GM18507 (cell line): ENCODE results near the gene ZNF565.
"Not testable (repeated sequence)": the region's sequence is repeated elsewhere in the genome, so short reads cannot be mapped to it uniquely, and the experiment has no call there.

Experiments used
- DNase-seq: peaks from one replicate; pipeline ENCODE4 v3.0.0; 2011; ENCODE audit warnings: low read depth; ENCODE audit not compliant: insufficient read length; ENCODE audit errors: extremely low spot score
- FAIRE-seq: peaks from 2 replicates; lab custom pipeline; 2011; peaks lifted over from hg19 to GRCh38; lab: Jason Lieb, UNC

The ZNF565 gene

DNA sequence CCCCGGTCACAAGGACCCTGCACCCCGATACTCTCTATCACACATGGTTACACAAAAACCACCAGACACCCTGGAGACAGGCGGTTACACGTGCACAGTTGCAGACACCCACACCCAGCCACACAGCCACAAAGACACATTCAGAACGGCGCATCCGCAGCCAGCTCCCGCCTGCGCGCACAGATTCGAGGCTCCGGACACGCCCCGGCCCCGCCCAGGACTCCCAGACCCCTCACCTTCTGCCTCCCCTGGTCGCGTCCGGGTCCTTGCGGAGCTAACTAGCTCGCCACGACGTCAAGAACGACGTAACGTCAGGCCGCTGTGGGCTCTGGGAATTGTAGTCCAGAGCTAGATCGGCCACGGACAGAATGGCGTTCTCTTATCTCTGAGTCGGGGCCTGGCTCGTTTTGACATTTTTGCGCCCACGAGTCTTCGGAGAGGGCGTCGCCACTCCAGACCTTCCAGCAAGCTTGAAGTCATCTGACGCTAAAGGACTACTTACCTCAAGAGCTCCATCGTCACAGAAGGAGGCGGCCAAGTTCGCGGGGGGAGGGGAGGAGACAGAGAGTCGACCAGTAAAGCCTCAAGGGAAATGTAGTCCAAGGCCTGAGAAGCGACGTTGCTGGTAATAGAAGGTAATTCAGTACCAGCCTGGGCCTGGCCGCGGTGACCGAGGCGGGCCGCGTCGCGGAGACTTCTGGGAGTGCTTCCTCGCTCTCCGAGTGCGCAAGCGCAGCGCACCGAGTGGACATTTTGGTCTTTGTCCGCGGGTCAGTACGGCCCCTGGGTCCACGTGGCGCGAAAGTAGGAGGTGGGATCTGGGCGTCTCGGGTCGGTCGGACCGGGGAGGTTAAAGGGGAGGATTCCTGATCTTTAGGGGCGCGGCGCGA, at the start of gene ZNF565, which contains the start of gene ZNF146:
Gene ZNF565, minus strand, starts transcription at position 280 of the 890 bp plus-strand sequence. CDS start 12,680 bp downstream, outside the sequence.
Gene ZNF146, plus strand, starts transcription at position 721 of the 890 bp plus-strand sequence. CDS start 21,335 bp downstream, outside the sequence.
- peak; percentile 96 for FAIRE-seq
- DNase-seq: peak; percentile 89

DNA sequence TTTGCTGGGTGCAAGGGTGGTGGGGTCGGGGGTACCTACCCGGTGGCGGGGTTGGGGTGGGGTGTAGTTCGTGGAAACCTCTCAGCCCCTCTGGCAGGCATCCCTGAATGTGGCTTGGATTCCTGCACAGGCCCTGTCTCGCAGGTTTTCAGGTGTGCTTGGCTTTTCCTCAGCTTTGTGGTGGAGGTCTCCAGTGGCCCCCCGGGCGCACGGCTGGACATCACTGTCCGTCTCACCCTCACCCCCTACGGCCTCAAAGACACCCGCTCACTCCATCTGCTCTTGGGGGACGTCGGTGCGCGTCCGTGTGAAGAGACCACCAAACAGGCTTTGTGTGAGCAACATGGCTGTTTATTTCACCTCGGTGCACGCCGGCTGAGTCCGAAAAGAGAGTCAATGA, 44.7 kb upstream of the ZNF565 start:
- FAIRE-seq (no peak), DNase-seq (no peak)

DNA sequence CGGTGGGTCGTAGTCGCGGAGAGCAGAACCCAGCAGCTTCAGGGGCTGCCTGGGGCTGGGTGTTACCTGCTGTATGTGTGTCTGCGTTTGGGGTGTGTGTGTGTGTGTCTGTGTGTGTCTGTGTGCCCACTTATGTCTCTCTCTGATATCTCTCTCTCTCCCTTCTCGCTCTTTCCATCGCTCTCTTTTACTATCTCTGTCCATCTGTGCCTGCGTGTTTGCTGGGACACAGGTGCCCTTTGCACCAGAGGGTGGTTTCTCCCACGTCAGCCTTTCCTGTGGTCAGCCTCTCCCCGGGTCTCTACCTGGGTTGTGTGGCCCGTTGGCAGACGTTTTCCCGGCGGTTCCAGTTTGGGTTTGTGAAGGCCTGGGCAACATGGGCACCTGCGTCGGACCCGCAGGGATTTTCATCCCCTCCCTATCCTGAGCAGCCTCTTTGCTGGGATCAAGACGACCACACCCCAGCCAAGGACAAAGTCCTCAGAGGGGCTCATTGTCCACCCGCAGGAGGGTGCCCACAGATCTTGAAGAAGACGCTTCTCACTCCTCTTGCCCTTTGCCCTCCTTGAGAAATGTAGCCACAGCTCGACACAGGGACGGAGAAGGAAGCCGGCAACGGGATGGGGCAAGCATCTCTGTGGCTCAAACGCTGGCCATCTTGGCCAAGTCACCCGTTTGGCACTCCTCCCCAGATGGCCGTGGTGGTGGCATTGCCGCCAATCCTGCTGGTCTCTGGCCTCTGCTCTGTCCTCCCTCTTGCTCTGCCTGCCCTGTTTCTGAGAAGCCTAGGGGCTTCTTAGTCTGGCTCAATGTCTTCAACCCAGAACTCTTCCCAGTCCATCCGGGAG, 43.8 kb upstream of the ZNF565 start:
- DNase-seq (no peak), FAIRE-seq (no peak)

DNA sequence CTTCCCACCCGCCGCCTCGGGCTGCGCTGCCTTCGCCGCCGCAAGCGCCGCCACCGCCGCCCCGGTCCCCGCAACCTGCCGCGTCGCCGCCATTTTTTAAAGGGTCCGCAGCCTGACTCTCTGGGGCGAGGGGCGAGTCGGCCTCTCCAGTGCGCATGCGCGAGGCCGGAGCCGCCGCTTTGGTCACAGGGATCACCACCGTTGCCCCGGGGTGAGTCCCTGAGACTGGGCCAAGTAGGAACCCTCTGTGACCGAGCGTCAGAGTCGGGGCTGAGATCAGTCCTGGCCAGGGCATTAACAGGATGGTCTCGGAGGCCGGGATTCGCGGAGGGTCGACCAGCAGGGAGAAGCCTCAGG, 43.0 kb upstream of the ZNF565 start:
- FAIRE-seq: no peak

DNA sequence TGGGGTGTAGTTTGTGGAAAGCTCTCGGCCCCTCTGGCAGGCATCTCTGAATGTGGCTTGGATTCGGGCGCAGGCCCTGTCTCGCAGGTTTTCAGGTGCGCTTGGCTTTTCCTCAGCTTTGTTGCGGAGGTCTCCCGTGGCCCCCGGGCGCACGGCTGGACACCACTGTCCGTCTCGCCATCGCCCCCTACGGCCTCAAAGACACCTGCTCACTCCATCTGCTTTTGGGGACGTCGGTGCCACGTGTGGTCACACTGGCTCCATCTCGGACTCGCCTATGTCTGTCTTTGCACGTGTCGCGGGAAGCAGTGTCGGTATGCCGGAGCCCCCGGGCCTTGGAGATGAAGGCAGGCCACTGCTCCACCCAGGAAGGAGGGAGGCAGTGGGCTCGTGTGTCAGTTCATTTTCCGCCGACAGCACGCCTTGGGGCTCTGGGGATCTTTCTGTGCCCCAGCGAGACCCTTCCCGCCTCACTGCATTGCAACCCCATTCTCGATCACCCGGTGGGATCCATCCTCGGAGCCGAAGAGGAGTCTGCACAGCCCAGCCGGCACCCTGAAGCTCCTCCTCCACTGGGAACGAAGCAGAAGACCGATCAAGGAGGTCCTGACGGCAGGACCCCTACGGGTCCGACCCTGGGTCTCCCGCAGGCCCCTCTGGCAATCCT, 42.5 kb upstream of the ZNF565 start:
- no peak for DNase-seq

More for the DNA sequence above, 43.0 kb upstream of the ZNF565 start:
- DNase-seq: no peak

DNA sequence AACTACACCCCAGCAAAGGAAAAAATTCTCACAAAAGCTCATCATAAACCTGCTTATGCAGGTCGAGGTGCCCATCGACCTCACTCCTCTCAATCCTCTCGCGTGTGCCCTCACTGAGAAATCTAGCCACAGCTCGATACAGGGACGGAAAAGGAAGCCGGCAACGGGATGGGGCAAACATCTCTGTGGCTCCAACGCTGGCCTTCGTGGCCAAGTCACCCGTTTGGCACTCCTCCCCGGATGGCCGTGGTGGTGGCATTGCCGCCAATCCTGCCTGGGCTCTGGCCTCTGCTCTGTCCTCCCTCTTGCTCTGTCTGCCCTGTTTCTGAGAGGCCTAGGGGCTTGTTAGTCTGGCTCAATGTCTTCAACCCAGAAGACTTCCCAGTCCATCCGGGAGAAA, 41.6 kb upstream of the ZNF565 start:
- no peak for DNase-seq
- FAIRE-seq: no peak

More for the DNA sequence above, 42.5 kb upstream of the ZNF565 start:
- no peak for FAIRE-seq

DNA sequence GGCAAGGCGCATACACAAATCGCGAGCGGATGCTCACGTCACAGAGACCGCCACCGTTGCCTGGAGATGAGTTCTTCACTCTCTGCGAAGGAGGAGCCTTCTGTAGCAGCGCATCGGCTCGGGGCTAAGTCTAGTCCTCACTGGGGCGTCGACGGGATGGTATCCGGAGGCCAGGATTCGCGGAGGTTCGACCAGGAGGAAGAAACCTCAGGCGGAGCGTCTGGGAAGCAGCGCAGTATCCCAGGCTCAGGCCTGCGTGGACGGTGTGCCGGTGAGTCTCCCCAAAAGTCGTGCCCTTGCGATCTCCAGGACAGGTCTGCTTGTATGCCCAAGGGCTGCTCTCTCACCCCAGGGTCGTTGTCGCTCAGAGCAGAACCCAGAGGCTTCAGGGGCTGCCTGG, 40.9 kb upstream of the ZNF565 start:
- DNase-seq (no peak), FAIRE-seq (no peak)

DNA sequence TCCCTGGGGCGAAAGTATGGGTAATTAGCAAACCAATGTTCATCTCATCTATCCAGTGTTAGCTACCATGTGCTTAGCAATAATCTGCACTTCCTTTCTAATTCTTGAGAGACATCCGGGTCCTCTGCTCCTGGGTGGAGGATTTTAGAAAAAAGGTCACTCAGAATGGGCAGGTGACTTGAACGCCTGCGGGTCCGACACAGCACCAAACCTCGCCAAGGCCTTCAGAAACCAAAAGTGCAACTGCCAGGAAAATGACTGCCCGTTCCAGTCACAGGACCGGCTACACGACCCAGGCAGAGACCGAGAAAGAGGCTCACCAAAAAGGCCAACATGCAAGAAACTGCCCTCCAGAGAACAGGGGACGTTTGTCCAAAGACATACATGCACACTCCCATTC, 40.4 kb upstream of the ZNF565 start:
- no peak for DNase-seq
- no peak for FAIRE-seq

DNA sequence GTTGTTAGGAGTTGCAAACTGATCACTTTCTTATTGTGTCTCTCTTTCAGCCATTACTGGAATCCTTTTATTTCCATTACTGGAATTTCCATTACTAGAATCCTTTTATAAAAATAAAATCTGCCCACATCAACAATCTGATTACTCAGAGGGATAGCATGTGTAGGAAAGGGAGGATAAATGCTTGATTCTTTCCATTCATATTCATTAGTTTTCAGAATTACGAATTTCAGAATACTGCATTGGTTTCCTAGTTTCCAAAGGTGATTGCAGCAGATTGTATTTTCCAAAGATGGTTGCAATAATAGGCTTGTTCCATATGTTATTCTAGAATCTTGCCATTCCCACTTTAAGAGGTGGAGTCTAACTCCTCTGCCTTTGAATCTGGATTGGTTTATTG, 37.6 kb upstream of the ZNF565 start:
- DNase-seq (no peak), FAIRE-seq (no peak)

DNA sequence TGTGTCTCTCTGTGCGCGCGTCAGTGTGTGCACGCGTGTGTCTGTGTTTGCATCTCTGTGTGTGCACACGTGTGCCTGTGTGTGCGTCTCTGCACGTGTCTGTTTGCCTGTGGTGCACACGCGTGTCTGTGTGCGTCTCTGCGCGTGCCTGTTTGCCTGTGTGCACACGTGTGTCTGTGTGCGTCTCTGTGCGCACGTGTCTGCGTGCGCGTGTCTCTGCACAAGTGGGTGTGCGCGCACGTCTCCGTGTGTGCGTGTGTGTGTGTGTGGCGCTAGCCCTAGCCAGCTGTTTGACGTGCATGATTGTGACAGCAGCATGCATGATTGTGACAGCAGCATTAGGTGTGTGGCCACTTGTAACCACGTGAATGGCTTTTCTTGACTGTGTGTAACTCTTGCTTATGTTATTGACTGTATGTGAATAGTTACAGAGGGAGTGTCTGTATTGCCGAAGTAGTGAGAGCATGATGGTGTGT, 31.6 kb upstream of the ZNF565 start:
- no peak for FAIRE-seq

DNA sequence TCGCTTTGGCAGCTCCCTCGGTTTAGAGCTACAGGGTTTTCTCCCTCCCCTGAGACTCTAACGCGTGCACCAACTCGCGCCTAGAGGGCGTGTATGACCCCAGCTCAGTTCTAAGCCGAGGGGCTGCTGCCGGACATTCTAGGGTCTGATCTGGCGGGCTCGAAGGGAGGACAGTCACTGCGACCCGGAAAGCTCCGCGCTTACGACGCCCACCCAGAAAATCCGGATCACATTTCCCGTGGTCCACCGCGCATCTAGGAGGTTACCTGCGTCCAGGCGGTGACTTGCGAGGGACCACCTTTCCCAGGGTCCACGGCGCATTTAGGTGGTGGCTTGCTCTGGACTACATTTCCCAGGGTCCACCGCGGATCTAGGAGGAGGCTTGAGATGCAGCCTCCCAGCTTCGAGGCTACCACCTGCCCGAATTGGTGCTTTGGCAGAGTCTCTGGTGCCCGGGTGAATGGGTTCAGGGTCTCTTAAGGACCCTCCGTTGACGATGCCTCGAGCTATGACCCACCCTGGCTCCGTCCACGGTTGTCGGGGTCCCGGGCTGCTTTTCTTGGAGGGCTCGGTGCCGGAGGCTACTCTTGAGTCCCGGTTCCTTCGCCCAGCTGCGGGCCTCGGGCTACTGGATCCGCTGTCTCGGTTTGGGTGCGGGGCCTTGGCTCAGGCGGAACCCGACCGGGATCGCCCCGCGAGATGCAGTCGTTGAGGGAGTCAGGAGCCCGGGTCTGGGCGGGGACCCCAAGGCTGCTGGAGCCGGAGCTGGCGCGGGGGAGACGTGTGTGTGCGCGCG, 30.9 kb upstream of the ZNF565 start:
- DNase-seq (no peak), FAIRE-seq (no peak)

More for the DNA sequence above, 31.6 kb upstream of the ZNF565 start:
- DNase-seq: no peak

DNA sequence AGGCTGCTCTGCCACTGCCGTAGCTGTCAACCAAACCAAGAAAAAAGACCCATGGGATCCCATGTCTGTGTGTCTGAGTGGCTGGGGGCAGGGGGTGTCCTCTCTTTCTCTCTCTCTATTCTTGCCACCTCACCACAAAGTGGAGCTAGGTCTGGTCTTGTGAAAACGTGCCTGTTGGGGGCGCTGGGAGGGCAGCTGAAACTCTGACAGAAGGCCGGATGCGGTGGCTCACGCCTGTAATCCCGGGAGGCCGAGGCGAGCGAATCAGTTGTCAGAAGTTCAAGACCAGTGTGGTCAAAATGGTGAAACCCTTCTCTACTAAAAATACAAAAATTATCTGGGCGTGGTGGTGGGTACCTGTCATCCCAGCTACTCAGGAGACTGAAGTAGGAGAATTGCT, 29.6 kb upstream of the ZNF565 start:
- DNase-seq: no peak

DNA sequence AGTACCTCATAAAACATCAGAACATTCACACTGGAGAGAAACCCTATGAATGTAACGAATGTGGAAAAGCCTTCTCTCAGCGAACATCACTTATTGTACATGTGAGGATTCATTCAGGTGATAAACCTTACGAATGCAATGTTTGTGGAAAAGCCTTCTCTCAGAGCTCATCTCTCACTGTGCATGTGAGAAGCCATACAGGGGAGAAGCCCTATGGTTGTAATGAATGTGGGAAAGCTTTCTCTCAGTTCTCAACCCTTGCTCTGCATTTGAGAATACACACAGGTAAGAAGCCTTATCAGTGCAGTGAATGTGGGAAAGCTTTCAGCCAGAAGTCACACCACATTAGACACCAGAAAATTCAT, 22.5 kb upstream of the ZNF565 start:
- no peak for FAIRE-seq
- DNase-seq: no peak

More for the DNA sequence above, 29.6 kb upstream of the ZNF565 start:
- no peak for FAIRE-seq

DNA sequence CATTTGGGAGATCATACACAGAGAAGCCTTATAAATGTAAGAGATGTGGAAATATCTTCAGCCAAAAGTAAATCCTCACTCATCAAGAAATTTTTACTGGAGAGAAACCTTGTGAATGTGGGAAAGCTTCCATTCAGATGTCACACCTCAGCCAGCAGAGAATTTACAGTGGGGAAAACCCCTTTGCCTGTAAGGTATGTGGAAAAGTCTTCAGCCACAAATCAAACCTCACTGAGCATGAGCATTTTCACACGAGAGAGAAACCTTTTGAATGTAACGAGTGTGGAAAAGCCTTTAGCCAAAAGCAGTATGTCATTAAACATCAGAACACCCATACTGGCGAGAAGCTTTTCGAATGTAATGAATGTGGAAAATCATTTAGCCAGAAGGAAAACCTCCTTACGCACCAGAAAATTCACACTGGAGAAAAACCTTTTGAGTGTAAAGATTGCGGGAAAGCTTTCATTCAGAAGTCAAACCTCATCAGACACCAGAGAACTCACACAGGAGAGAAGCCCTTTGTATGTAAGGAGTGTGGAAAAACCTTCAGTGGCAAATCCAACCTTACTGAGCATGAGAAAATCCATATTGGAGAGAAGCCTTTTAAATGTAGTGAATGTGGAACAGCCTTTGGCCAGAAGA, 22.0 kb upstream of the ZNF565 start:
- FAIRE-seq: no peak
- DNase-seq: no peak

DNA sequence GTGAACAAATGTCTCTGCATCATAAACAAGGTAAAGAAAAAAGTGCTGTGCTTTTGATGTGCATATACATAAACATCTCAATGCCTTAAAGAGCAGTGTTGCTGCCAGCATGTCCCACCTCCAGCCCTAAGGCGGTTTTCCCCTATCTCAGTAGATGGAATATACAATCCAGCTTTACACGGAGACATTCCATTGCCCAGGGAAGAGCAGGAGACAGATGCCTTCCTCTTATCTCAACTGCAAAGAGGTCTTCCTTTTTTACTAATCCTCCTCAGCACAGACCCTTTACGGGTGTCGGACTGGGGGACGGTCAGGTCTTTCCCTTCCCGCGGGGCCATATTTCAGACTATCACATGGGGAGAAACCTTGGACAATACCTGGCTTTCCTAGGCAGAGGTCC, 19.2 kb upstream of the ZNF565 start:
- not testable (repeated sequence) for DNase-seq, FAIRE-seq

DNA sequence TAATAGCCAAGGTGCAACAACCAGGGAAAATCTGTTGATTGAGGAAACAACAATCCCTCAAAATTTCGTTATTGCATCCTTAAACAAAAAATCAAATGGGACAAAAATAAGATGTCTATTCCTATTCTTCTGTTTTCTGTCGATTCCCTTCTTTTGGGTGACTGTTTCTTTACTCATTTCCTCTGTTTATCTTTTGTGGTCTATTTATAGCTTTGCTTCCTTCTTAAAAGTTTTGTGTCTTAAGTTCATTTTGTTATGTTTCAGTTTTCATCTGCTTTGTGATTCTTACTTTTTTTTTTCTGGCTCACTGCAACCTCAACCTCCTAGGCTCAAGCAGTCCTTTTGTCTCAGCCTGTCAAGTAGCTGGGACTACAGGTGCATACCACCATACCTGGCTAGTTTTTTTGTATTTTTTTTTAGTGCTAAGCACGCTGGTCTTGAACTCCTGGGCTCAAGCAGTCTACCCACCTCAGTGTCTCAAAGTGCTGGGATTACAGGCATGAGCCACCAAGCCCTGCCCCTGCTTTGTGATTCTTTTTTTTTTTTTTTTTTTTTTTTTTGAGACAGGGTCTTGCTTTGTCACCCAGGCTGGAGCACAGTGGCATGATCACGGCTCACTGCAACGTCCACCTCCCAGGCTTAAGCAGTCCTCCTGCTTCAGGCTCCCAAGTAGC, 10.9 kb upstream of the ZNF565 start:
- DNase-seq (no peak), FAIRE-seq (no peak)

DNA sequence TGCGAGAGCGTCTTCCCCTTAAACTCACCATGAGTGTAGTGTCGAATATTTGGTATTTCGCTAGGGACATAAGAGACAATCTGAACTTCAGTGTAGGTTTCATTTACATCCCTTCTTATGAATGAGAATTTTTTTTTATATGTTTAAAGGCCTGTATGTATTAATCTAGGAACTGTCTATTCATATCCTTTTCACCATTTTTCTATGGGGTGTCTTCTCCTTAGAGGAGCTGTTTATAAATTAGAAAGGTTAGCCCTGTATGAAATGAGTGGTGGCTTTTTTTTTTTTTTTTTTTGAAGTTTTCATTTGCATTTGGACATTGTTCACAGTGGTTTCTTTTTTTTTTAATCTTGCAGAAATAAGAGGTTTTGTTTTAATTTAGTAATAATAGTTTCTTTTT, 8.0 kb upstream of the ZNF565 start:
- no peak for DNase-seq
- no peak for FAIRE-seq

DNA sequence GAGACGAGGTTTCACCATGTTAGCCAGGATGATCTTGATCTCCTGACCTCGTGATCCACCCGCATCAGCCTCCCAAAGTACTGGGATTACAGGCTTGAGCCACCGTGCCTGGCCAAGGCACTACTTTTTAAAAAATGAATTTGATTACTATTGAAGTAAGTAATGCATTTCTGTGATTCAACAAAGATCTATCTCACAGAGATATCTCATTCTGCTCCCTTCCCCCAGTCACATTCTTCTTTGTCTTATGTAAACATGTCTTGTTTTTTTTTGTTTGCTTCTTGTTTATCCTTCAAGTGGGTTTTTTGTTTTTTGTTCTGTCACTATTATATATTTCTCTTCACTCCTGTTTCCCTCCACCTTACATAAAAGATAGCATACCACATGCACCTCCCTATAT, 7.0 kb upstream of the ZNF565 start:
- FAIRE-seq (no peak), DNase-seq (no peak)
